HG03097 (cell line): ENCODE data around the gene TMEM215.
"Not testable (repeated sequence)": the region's sequence is repeated elsewhere in the genome, so short reads cannot be mapped to it uniquely, and the experiment has no call there.

Experiments used
- ATAC-seq: cut with Tn5 transposase; IDR thresholded peaks from one replicate; pipeline ENCODE4 v1.9.1; 2021; ENCODE audit not compliant: unreplicated experiment, low FRiP score

TMEM215 gene, protein sequence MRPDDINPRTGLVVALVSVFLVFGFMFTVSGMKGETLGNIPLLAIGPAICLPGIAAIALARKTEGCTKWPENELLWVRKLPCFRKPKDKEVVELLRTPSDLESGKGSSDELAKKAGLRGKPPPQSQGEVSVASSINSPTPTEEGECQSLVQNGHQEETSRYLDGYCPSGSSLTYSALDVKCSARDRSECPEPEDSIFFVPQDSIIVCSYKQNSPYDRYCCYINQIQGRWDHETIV

DNA sequence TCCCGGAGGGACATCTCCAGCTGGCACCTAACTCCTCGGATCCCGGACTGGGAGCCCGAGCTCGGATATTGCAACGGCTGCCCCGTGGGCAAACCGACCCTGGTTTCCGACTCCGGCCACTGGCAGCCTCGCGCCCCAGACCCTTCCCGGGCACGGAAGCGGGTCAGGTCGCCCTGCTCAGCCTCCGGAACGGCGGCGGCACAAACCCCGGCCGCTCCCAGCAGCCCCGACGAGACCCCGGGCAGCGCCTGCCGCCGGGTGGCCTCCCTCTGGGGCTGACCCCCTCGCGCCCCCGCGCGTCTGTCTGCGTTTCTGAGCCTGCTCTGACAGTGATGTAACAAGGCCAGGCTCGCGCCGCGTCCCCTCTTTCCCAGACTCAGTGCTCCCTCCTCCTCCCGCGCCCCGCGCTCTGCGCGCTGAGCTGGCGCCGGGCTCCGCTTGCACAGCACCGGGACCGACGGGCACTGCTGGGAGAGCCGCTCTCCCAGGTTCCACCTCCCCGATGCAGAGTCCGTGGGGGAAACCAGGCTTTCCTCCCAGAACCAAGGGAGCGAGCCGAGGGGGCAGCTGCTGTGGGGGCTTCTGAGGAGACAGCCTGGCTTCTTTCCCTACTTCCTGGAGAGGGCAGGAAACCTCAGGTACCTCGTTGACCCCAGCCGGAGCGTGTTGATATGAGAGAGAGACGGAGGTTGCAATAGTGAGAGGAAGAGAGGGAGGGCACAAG is at the start of gene TMEM215:
TMEM215 (plus strand) TSS at position 373 of the 724 bp plus-strand sequence. CDS start 644 bp downstream, outside the sequence.
- ATAC-seq: no peak

DNA sequence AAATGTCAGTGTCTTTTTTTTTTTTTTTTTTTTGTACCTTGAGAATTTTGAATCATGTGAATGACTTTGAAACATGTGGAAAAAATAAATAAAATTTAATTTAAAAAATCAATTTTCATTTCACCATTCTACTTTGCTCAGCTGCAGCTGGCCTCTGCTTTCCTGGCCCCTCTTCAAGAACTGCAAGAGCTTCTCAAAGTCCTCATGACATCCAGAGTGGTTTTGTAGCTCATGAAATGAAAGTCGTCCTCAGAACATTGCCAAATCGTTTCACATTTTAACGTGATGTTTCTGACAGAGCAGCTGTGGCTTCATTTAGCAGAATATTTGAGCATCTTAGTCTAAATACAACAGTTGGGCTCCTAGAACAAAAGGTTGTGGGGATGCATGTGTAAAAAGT is 47.9 kb upstream of the TMEM215 start:
- ATAC-seq: no peak

DNA sequence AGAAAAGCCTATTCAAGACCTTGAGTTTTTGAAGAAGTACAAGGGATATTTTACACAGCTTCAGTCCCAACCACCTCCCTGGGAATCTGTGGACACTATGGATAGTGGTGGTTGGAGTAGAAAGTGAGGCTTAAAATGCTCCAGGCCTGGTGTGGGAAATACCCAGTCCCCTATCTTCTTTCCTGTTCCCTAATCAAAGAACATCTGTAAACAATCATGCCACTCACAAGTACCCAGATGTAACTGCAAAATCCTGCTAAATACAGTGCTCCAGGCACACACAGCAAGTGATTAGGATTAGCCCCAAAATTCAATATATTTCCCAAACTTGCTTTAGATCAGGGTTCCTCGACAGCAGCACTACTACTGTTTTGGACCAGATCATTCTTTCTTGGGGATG is 46.0 kb upstream of the TMEM215 start:
- no peak for ATAC-seq

DNA sequence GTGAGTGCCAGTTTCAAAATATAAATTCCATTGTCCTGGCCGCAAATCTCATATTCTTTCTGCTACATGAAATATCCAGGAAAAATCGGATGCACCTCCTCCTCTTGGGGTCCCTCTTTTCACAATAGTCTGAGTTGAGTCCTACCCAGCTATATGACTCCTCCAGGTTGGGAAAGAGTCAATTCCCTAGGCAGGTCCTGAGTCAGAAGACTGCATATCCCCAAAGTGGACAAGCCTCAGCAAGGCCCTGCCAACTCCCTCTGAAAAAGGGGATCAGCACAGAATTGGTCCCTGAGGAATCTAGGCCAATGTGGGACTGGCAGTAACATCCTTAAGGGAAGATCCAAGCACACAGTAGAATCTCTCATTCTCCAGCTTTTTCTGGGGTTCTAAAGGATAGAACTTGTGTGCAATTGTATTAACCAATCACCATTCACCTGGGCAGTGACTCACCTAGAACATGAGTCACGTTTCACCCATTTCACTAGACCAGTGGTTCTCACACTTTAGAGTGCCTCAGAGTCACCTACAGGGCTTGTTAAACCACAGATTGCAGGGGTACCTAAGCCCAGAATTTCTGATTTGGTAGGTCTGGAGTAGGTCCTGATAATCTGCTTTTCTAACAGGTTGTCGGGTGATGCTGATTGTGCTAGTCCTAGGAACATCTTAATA is 44.7 kb upstream of the TMEM215 start:
- ATAC-seq: no peak

DNA sequence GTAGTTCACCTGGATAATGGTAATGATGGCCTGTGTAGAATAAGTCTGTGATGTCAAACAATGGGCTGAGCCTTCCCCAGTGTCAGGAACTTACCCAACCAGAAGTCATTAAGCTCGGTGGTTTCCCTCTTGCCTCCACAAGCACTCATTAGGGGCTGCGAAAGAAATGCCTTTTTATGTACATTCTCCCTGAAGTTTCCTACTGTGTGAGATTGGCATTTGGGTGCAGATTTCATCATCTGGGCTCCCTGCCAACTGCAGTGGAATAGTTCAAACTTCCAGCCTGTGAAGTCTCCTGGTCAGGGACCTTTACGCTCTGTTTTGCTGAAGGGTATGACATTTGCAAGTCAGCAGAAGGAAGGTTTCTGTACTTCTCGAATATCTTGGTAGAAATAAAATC is 41.6 kb upstream of the TMEM215 start:
- no peak for ATAC-seq

DNA sequence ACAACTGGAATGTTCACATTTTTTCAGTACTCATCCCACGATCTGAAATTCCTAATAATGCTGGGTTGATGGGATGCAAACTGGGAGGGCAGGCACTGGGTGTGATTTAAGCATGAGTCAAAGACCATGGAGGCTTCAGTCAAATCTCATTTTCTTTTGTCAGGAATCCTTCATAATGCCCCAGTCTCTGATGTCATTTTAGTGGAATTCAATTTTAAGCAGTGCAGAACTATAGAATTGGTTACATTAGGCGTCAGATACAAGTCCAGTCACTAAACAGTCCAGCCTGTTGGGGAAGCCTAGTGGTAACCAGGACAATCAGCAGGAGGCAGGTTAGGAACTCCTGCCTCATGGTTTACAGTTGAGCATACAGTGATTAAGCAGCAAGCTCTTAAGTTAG is 41.0 kb upstream of the TMEM215 start:
- no peak for ATAC-seq

DNA sequence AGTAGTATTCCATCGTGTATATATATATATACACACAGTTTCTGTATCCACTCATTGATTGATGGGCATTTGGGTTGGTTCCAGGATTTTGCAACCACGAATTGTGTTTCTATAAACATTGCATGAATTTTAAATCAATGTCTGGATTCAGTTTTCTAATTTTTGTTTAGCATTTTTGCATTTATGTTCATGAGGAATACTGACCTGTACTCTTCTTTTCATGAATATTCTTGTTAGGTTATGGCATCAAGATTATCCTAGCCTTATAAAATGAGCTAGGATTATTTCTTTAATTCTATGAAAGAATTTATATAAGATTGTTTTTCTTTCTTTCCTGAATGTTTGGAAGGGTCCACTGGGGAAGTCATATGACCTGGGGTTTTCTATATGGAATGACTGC is 35.3 kb upstream of the TMEM215 start:
- ATAC-seq: no peak

DNA sequence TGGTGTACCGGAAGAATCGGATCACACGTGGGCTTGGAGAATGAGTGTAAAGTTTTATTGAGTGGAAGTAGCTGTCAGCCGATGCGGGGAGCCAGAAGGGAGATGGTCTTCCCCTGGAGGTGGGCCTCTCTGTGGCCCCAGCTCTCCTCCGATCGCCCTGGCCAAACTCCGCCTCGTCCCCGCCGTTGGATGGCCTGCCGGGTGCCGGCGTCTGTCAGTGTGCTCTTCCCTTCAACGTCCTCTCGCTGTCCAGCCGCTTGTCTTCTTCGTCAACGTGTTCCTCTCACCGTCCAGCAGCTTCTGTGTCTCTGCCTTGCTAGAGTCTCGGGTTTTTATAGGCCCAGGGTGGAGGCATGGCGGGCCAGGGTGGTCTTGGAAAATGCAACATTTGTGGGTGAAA is 27.6 kb upstream of the TMEM215 start:
- ATAC-seq: no peak

DNA sequence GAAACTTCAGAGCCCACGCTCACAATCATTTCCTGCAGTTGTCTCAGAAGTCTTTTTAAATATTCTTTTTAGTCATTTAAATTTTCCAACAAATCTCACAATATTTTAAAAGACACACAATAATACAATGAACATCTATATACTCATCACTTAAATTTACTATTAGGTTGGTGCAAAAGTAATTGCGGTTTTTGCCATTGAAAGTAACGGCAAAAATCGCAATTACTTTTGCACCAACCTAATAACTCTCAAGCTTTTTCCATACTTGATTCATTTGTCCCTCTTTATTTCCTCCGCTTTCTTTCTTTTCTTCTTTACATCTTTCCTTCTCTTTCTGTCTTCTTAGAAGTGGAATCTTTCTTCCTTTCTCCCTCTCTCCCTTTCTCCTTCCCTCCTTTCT is 19.2 kb upstream of the TMEM215 start:
- ATAC-seq: no peak

DNA sequence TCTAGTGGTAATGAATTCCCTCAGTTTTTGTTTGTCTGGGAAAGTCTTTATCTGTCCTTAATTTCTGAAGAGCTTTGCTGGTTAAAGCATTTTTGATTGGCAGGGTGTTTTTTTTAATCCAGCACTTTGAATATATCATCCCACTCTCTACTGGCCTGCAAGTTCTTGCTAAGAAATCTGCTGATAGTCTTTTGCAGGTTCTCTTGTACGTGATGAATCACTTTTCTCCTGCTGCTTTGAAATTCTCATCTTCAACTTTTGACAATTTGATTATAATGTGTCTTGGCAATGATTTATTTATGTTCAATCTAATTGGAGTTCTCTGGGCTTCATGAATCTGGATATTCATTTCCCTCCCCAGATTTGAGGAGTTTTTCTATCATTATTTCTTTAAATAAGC is 8.1 kb upstream of the TMEM215 start:
- ATAC-seq: no peak

DNA sequence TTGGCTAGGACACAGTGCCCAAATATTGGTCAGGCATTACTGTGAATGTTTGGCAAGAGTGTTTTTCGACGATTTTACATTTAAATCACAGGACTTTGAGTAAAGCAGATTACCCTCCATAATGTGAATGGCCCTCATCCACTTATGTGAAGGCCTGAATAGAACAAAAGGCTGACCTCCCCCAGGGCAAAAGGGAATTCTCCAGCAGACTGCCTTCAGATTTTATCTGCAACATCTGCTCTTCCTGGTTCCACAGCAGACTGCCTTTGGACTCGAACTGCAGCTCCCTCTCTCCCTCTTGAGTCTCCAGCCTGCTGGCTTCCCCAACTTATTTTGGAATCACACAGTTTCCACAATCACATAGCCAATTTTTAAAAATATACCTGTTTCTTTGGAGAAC is 7.1 kb upstream of the TMEM215 start:
- no peak for ATAC-seq

DNA sequence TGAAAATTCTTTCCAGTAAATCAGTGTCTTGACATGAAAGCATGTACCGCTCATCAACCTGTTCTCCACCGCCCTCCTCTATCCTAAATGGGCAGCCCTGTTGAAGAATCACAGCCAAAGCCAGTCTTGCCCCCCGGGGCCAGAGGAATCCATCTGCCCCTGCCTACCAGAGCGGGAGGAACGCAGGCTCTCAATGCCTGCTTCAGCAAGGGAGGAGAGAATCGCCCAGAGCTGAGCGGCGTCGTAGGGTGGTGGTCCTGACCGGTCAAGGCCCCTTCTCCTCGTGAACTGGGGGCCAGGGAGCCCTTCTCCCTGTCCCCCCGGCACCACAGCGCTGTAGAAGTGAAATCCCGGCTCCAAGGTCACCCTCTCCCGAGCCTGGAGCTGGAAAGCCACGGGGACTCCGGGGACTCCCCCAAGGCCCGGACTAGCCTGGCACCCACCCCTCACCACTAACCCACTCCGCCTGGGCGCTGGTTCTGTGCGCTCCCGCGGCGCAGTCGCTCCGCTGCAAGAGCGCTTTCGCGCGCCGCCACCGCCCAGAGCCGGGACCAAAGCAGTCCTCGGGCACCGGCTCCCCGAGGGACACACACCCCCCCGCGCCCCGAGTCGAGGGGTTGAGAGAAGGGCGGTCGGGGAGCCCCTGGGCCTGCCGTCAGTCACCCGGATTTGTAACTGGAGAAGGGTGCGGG is 718 bp upstream of the TMEM215 start:
- no peak for ATAC-seq

DNA sequence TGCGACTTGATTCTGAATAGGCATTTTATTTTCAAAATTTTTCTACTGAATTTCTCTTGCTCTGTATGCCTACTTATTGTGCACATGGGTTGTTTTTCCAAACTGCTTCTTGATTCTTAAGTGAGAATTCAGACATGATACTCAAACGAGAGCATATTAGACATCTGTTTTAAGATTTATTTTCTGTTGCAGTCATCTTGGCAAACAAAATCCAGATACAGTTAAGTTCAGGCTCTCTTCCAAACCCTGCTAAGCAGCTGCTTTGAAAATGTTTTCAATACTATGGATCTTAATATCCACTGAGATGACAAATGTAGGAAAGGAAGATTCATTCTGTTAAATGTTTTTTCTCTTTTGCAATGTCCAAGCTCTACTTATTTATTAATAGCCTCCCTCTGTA is 4.5 kb downstream of the TMEM215 start:
- ATAC-seq: no peak

DNA sequence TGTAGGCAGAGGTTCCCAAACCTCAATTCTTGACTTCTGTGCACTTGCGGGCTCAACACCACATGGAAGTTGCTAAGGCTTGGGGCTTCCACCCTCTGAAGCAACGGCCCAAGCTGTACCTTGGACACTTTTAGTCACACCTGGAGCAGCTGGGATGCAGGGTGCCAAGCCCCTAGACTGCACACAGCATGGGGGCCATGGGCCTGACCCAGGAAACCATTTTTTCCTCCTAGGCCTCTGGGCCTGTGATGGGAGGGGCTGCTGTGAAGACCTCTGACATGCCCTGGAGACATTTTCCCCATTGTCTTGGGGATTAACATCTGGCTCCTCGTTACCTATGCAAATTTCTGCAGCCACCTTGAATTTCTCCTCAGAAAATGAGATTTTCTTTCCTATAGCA is 12.7 kb downstream of the TMEM215 start:
- not testable (repeated sequence) for ATAC-seq

DNA sequence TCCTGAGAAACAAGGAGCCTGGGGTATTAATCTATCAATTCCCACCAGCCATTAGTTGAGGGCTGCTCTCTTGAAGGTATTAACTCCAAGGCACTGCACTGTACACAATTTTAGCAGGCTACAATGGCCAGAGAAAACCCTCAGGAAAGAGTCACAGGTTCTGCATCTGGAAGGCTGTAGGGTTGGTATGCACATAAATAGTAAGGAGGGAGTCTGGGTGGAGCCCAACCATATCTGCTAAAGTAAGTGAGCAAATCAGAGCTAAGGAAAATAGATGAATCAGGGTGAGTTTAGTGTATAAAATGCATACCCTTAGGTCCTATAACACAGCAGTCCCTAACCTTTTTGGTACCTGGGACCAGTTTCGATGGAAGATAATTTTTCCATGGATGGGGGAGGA is 18.2 kb downstream of the TMEM215 start:
- no peak for ATAC-seq

DNA sequence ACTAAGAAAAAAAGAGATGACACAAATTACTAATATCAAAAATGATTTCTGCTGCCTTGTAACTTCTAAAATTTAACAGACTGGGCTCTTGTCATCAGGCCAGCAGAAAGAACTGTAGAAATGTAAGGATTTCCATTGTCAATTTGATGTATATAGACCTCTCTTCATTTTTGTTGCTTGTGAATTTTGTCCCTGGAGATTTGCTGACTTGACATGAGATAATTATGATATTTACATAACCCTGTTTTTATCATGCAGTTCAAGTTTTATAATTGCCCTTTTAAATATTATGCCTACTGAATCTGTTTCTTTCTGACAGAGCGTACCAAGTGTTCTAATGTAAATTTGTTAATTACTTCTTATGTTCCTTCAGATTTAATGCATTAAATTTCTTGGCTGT is 23.9 kb downstream of the TMEM215 start:
- no peak for ATAC-seq

DNA sequence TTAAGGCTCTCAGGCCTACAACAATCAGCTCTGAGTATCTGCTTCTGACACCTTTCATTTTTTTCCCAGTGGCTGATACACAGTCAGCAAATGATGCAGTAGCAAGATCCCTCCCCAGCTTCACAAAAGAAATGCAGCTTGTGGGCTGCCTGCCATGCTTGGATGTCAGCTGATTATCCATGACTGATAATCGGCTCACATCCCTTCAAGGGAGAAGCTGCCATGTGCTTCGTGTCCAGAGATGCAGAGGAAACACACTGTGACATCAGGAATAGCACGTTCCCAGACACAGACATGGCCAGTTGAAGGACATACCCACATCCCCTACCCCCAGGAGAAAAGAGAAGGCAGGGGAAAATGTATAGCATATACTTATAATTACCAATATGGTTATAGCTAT is 27.9 kb downstream of the TMEM215 start:
- no peak for ATAC-seq

DNA sequence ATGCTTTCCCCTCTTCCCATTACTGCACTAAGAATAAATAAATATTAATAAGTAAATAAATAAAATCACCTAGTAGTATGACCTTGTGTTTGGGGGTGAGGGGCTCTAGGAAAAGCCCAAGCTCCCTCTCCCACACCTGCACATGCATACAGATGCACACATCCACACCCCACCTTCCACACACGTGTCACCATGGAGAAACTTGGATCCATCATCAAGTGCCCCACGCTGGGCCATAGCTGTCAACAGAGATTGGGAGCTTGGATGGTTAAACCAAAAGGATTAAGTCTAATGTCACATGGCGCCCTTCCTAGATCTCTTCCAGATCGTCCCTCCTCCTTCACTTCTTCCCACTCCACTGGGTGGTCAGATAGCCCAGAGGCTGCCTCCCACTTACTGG is 37.0 kb downstream of the TMEM215 start:
- ATAC-seq: no peak

DNA sequence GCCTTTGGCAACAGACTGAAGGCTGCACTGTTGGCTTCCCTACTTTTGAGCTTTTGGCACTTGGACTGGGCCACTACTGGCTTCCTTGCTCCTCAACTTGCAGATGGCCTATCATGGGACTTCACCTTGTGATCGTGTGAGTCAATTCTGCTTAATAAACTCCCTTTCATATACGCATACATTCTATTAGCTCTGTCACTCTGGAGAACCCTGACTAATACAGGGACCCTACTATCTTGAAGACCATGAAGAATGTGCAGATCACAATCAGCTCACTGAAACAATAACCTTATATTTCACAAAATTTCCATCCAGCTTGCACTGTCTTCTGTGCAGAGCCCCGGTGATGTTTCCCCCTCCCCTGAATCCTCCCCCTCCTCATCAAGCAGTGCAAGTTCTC is 39.8 kb downstream of the TMEM215 start:
- ATAC-seq: no peak

DNA sequence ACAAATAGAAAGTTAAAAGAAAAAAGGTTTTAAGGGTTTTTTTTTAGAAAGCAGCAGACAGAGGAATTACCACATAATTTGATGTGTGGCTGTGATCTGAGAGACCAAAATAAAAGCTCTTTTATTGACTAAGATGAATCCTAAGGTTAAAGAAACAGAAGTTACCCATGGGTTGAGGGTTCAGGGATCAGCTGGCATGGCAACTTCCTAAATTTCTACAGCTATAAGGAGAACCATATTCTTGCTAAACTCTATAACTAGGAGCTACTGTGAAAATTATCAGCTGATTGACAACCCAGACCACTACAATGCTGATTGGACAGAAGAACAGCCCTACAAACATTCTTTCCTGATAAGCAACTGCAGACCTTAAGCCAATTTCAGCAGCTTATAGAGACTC is 40.2 kb downstream of the TMEM215 start:
- ATAC-seq: no peak

DNA sequence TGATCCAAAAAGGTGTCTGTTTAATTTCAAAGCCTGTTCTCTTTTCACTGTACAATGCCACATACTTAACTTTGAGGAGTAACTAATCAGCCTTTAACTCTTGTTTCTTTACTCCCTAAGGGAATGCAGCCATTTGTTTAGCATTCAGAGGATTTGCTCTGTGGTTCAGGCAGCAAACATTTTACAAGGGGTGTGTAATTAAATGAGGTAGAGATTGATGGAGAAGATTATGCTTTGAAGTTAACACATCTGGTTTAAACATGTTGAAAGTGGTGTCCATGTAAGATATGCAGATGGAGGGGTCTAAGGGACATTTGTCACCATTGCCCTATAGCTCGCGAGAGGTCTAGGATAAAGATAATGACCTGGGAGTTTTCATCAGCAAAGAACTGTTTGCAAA is 41.9 kb downstream of the TMEM215 start:
- no peak for ATAC-seq
